GM23248 (cell line): ENCODE measurements around the gene SMCO2. TPM values are rescaled to one million over a fixed set of nuclear protein-coding genes. Genes with fewer than 3 reads are reported as not detected.
A peak's percentile ranks its signal among the peaks of the same experiment; 100 is the strongest.

Experiments
- DNase-seq: peaks from one replicate; pipeline ENCODE4 v3.0.0-alpha.2; 2015
- H2AFZ ChIP-seq: fragments of 200-600 bp; sonication (generic); 2 replicates; pipeline ENCODE4 v1.6.1; 2016; ENCODE audit warnings: antibody characterized with exemption
- H3F3A ChIP-seq: fragments of 200-600 bp; sonication (generic); 2 replicates; pipeline ENCODE4 v1.6.1; 2016; ENCODE audit warnings: mild to moderate bottlenecking, antibody characterized with exemption, mixed run types; ENCODE audit not compliant: insufficient read depth
- H3K27ac ChIP-seq: fragments of 200-600 bp; sonication (generic); 2 replicates; pipeline ENCODE4 v1.5.1; 2016; ENCODE audit warnings: mild to moderate bottlenecking
- H3K27me3 ChIP-seq: fragments of 200-600 bp; sonication (generic); replicated peaks from 2 replicates; pipeline ENCODE4 v1.6.1; 2016; ENCODE audit warnings: mild to moderate bottlenecking; ENCODE audit not compliant: insufficient read depth
- H3K36me3 ChIP-seq: fragments of 200-600 bp; sonication (generic); 2 replicates; pipeline ENCODE4 v1.6.1; 2016; ENCODE audit warnings: low read depth, mild to moderate bottlenecking
- H3K4me1 ChIP-seq: fragments of 200-600 bp; sonication (generic); 2 replicates; pipeline ENCODE4 v1.6.1; 2016; ENCODE audit warnings: mild to moderate bottlenecking; ENCODE audit not compliant: insufficient read depth
- H3K4me2 ChIP-seq: fragments of 200-600 bp; sonication (generic); one replicate; pipeline ENCODE4 v1.6.1; 2016; ENCODE audit warnings: mild to moderate bottlenecking; ENCODE audit not compliant: unreplicated experiment
- H3K4me3 ChIP-seq: fragments of 200-600 bp; sonication (generic); 2 replicates; pipeline ENCODE4 v1.5.1; 2016; ENCODE audit warnings: mild to moderate bottlenecking
- H3K79me2 ChIP-seq: fragments of 200-600 bp; sonication (generic); 2 replicates; pipeline ENCODE4 v1.6.1; 2016; ENCODE audit warnings: mild to moderate bottlenecking; ENCODE audit not compliant: insufficient read depth
- H3K9ac ChIP-seq: fragments of 200-600 bp; sonication (generic); 2 replicates; pipeline ENCODE4 v1.6.1; 2016; ENCODE audit warnings: mild to moderate bottlenecking
- H3K9me2 ChIP-seq: fragments of 200-600 bp; sonication (generic); 2 replicates; pipeline ENCODE4 v1.6.1; 2016; ENCODE audit warnings: mixed run types, mild to moderate bottlenecking, moderate library complexity; ENCODE audit not compliant: insufficient read depth
- H3K9me3 ChIP-seq: fragments of 200-600 bp; sonication (generic); one replicate; pipeline ENCODE4 v1.6.1; 2017; ENCODE audit warnings: low read depth
- H4K20me1 ChIP-seq: fragments of 200-600 bp; sonication (generic); 2 replicates; pipeline ENCODE4 v1.6.0; 2016; ENCODE audit not compliant: insufficient read depth
- EZH2 ChIP-seq: fragments of 200-600 bp; sonication (generic); IDR thresholded peaks from 2 replicates; pipeline ENCODE4 v1.6.1; 2018; ENCODE audit warnings: antibody characterized with exemption, mild to moderate bottlenecking; ENCODE audit not compliant: insufficient read depth, poor library complexity, severe bottlenecking
- EZH2phosphoT487 ChIP-seq: fragments of 200-600 bp; sonication (generic); IDR thresholded peaks from 2 replicates; pipeline ENCODE4 v1.6.1; 2018; ENCODE audit warnings: antibody characterized with exemption, moderate library complexity, mild to moderate bottlenecking, low read depth; ENCODE audit not compliant: insufficient read depth
- WGBS, 2 experiments: methylation state at CpG; one replicate each; pipeline ENCODE4 v1.1.6; 2015 to 2017; ENCODE audit warnings: low lambda C conversion rate in 2 of 2, low coverage in 1 of 2; ENCODE audit errors: missing lambda C conversion rate in 2 of 2; 5-methylcytosine and 5-hydroxymethylcytosine counted together
- in situ Hi-C: fragments of 300-500 bp; cut with MboI; formaldehyde crosslinking; loops from 2 replicates; pipeline ENCODE4 v1.15.0; 2020
- polyA plus RNA-seq: library from polyadenylated mRNA; unstranded; fragments of >200 nt; fragmentation: Nextera tagmentation; extraction: Ambion mirVana; gene quantifications from 2 replicates; pipeline ENCODE4 v1.2.1, GENCODE V29; 2016
- total RNA-seq: library from RNA; depleted of rRNA; stranded (reverse); fragments of >200 nt; shearing (Covaris generic); gene quantifications from 2 replicates; pipeline ENCODE4 v1.2.3, GENCODE V29; 2014

Gene SMCO2
- total and polyA plus RNA-seq, 2 experiments from 2014 or later: not detected

GRCh38 chr12:27493260-27493940, 46.9 kb downstream of the SMCO2 start:
- H3K27me3 ChIP-seq: no peaks in the 10 kb centered on the region
- H3K9ac ChIP-seq: no peak overlapping the region
- no peaks in the 10 kb centered on the region for H3F3A ChIP-seq
- WGBS, 2 experiments: 62 to 63% methylated on average over 6 of the region's 6 CpGs
- H3K27ac ChIP-seq: no peak overlapping the region
- H4K20me1 ChIP-seq: no peaks in the 10 kb centered on the region
- no peak for TF ChIP-seq EZH2
- TF ChIP-seq EZH2phosphoT487: no peak
- no peaks in the 10 kb centered on the region for H3K36me3 ChIP-seq
- peak; percentile 13 for DNase-seq
- H2AFZ ChIP-seq: no peak overlapping the region
- H3K9me3 ChIP-seq: no peaks in the 10 kb centered on the region
- no peak overlapping the region for H3K4me2 ChIP-seq
- H3K4me1 ChIP-seq: no peaks in the 10 kb centered on the region
- in situ Hi-C loops: no loop called here
- no peaks in the 10 kb centered on the region for H3K9me2 ChIP-seq
- H3K4me3 ChIP-seq: no peak overlapping the region
- no peaks in the 10 kb centered on the region for H3K79me2 ChIP-seq

- no peak overlapping the region for H3K9ac ChIP-seq
- in situ Hi-C loops: no loop called here
- DNase-seq: no peak
- H3K36me3 ChIP-seq: no peaks in the 10 kb centered on the region
- no peak overlapping the region for H3K27ac ChIP-seq
- H3K9me3 ChIP-seq: no peaks in the 10 kb centered on the region
- H2AFZ ChIP-seq: no peak overlapping the region
- no peaks in the 10 kb centered on the region for H3K27me3 ChIP-seq
- WGBS, 2 experiments: 76 to 88% methylated on average over 3 of the region's 3 CpGs
- H3K4me3 ChIP-seq: no peak overlapping the region
- H4K20me1 ChIP-seq: no peaks in the 10 kb centered on the region
- no peak for TF ChIP-seq EZH2phosphoT487
- no peak for TF ChIP-seq EZH2
- no peak overlapping the region for H3K4me2 ChIP-seq
- no peaks in the 10 kb centered on the region for H3F3A ChIP-seq
- no peaks in the 10 kb centered on the region for H3K4me1 ChIP-seq
- H3K79me2 ChIP-seq: no peaks in the 10 kb centered on the region
- no peaks in the 10 kb centered on the region for H3K9me2 ChIP-seq
Measured at GRCh38 chr12:27497446-27497845, 50.9 kb downstream of the SMCO2 start.

DNA sequence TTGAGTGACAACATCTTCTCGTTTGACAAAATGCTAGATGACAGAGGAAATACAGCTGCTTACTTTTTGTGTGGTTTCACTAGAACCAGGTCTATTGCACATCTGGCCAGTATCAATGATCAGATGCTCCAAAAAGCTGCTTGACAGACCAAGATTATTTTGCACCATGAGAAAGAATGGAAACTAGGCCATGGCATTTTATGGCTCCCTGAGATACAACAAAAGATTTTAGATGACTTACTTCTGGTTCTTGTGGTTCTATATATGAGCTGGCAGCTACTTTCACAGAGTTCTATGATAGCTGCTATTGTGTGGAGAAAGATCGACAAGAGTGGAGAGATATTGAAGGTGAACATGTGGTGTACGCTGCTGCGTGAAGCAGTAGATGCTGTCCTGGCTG, 51.6 kb downstream of the SMCO2 start:
- Histone ChIP-seq H4K20me1 (no peaks in the 10 kb centered on the region), H3F3A (no peaks in the 10 kb centered on the region), H2AFZ (no peak overlapping the region), H3K4me1 (no peaks in the 10 kb centered on the region), H3K4me2 (no peak overlapping the region), H3K79me2 (no peaks in the 10 kb centered on the region), H3K9ac (no peak overlapping the region), H3K27me3 (no peaks in the 10 kb centered on the region), H3K27ac (no peak overlapping the region), H3K9me3 (no peaks in the 10 kb centered on the region), H3K9me2 (no peaks in the 10 kb centered on the region), H3K4me3 (no peak overlapping the region), H3K36me3 (no peaks in the 10 kb centered on the region)
- no peak for DNase-seq
- TF ChIP-seq EZH2 (no peak), EZH2phosphoT487 (no peak)
- 70 to 76% methylated on average over 4 of the region's 4 CpGs for WGBS, 2 experiments
- in situ Hi-C loops: no loop called here

DNA sequence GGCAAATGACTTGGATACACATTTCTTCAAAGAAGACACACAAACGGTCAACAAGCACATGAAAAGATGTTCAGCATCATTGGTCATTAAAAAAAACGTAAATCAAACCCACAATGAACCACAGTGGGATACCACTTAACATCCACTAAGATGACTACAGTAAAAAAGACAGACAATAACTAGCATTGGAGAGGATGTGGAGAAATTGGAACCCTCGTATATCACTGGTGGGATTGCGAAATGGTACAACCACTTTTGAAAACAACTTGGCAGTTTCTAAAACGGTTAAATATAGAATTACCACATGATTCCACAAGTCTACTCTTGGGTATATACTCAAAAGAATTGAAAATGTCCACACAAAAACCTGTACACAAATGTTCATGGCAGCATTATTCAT, 52.2 kb downstream of the SMCO2 start:
- DNase-seq: no peak

DNA sequence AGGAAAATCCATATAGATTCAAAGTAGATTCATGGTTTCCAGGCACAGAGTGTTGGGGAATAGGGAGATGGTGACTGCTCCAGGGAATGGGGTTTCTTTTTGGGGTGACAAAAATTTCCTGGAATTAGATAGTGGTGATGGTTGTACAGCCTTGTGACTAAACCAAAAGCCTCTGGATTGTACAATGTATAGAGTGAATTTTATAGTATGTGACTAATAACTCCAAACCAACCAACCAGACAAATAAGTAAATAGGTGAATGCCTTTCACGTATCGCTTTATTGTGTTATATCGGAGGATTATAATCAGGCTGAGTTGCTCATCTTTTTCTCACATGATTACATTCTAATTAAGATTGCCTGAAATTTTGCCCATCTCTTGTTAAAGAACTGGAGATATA, 52.8 kb downstream of the SMCO2 start:
- Histone ChIP-seq H3K36me3 (no peaks in the 10 kb centered on the region), H3K9me3 (no peaks in the 10 kb centered on the region), H3K9me2 (no peaks in the 10 kb centered on the region), H3K27ac (no peak overlapping the region), H3K4me1 (peaks cover 5% of the 10 kb centered on the region), H3K79me2 (no peaks in the 10 kb centered on the region), H3K4me2 (no peak overlapping the region), H3K4me3 (no peak overlapping the region), H3F3A (peaks cover 6% of the 10 kb centered on the region; the same call in 1 of the 2 replicates), H2AFZ (no peak overlapping the region), H4K20me1 (no peaks in the 10 kb centered on the region), H3K27me3 (no peaks in the 10 kb centered on the region), H3K9ac (no peak overlapping the region)
- no peak for DNase-seq
- in situ Hi-C loops: no loop called here
- TF ChIP-seq EZH2phosphoT487 (no peak), EZH2 (no peak)
- WGBS, 2 experiments: 95 to 98% methylated on average over 3 of the region's 3 CpGs

More for the DNA sequence above, 52.2 kb downstream of the SMCO2 start:
- H4K20me1 ChIP-seq: no peaks in the 10 kb centered on the region
- no peak overlapping the region for H3K9ac ChIP-seq
- 81 to 82% methylated on average over 5 of the region's 5 CpGs for WGBS, 2 experiments
- H3K27ac ChIP-seq: no peak overlapping the region
- no peak overlapping the region for H3K4me3 ChIP-seq
- no peaks in the 10 kb centered on the region for H3K9me3 ChIP-seq
- no peaks in the 10 kb centered on the region for H3K79me2 ChIP-seq
- H3K4me1 ChIP-seq: no peaks in the 10 kb centered on the region
- H3K36me3 ChIP-seq: no peaks in the 10 kb centered on the region
- H3K4me2 ChIP-seq: no peak overlapping the region
- no peak overlapping the region for H2AFZ ChIP-seq
- no peaks in the 10 kb centered on the region for H3K27me3 ChIP-seq
- in situ Hi-C loops: no loop called here
- H3K9me2 ChIP-seq: no peaks in the 10 kb centered on the region
- no peaks in the 10 kb centered on the region for H3F3A ChIP-seq
- TF ChIP-seq EZH2phosphoT487 (no peak), EZH2 (no peak)
